Stomach (tissue), 4 donors: ENCODE data around the gene PTPRG.

Experiments used
- POLR2A ChIP-seq, 4 donors: fragments of 450-650 bp; IDR thresholded peaks; one replicate each; pipeline ENCODE4 v1.6.1; 2016; ENCODE audit warnings: antibody characterized with exemption in 4 of 4, control low read depth in 2 of 4, mild to moderate bottlenecking in 1 of 4, moderate library complexity in 1 of 4
- TF ChIP-seq, protein P1 (sequence below), 7 experiments: fragments of 450-650 bp in 4 of 7; fragments of 200-600 bp in 3 of 7; sonication (generic) in 3 of 7; IDR thresholded peaks; one replicate each; pipeline ENCODE4 v1.5.1; 2016 to 2019; ENCODE audit warnings: antibody characterized with exemption in 7 of 7, control low read depth in 2 of 7, mild to moderate bottlenecking in 1 of 7

GRCh38 chr3:62325896-62326295, 764.5 kb downstream of the PTPRG start:
- TF ChIP-seq, protein P1, sequence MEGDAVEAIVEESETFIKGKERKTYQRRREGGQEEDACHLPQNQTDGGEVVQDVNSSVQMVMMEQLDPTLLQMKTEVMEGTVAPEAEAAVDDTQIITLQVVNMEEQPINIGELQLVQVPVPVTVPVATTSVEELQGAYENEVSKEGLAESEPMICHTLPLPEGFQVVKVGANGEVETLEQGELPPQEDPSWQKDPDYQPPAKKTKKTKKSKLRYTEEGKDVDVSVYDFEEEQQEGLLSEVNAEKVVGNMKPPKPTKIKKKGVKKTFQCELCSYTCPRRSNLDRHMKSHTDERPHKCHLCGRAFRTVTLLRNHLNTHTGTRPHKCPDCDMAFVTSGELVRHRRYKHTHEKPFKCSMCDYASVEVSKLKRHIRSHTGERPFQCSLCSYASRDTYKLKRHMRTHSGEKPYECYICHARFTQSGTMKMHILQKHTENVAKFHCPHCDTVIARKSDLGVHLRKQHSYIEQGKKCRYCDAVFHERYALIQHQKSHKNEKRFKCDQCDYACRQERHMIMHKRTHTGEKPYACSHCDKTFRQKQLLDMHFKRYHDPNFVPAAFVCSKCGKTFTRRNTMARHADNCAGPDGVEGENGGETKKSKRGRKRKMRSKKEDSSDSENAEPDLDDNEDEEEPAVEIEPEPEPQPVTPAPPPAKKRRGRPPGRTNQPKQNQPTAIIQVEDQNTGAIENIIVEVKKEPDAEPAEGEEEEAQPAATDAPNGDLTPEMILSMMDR (IDR thresholded peaks at IDR 0.05): no peak
- TF ChIP-seq POLR2A (IDR thresholded peaks at IDR 0.05): no peak
